Muscle of arm (tissue), 12 donors: ENCODE results near the gene COMMD10. TPM values are rescaled to one million over a fixed set of nuclear protein-coding genes. Genes with fewer than 3 reads are reported as not detected.

Experiments used
- polyA plus RNA-seq, 12 donors: library from polyadenylated mRNA; unstranded; fragments of 120-200 nt; gene quantifications; one replicate each; pipeline ENCODE4 v1.2.1, GENCODE V29; 2013; ENCODE audit not compliant: insufficient read length in 12 of 12

COMMD10 gene
- polyA plus RNA-seq, 12 donors: 20.7 to 54.7 (median 34.8) TPM; not detected in 1

Other genes starting within 250 kb of the COMMD10 start
- 10 to 100 TPM in 11 of 12 donors, not detected in 1; 39.9 to 72.5 (median 61.9) TPM for gene ATG12, start 243.5 kb upstream of the COMMD10 start, polyA plus RNA-seq
- gene AP3S1, start 243.1 kb upstream of the COMMD10 start, polyA plus RNA-seq: 100 to 1,000 TPM in 10 of 12 donors, 10 to 100 TPM in 1, not detected in 1; 81.4 to 162 (median 119) TPM
- gene LVRN, start 122.5 kb upstream of the COMMD10 start, polyA plus RNA-seq: 10 to 100 TPM in 2 of 12 donors, 1 to 10 TPM in 9, not detected in 1; 2.7 to 16.2 (median 5.5) TPM
- under 1 TPM in 3 of 12 donors, not detected in 9; 0.08 to 0.29 (median 0.19) TPM for gene ARL14EPL, start 52.6 kb upstream of the COMMD10 start, polyA plus RNA-seq